IMR-90 (cell line): ENCODE measurements around the gene FEN1. TPM values are rescaled to one million over a fixed set of nuclear protein-coding genes. Genes with fewer than 3 reads are reported as not detected.

Source experiments
- ATAC-seq: fragments of 200-7000 bp; cut with Tn5 transposase; 2 replicates; pipeline ENCODE4 v1.9.1; 2020; ENCODE audit warnings: low read depth, mild to moderate bottlenecking, moderate library complexity
- BruUV-seq: library from RNA; stranded (reverse); fragments of 400-500 nt; replicated peaks from 2 replicates; lab custom pipeline; 2021; lab: Mats Ljungman, UMichigan
- CTCF ChIA-PET: fragments of 300-600 bp; formaldehyde crosslinking; extraction: SDS; loops from one replicate; lab custom pipeline; 2021; ENCODE audit warnings: antibody characterized with exemption; lab: Yijun Ruan, JAX
- POLR2A ChIA-PET: fragments of 300-600 bp; sonication (Branson Sonifier 250); formaldehyde crosslinking; loops from one replicate; lab custom pipeline; 2022; ENCODE audit warnings: antibody characterized with exemption; ENCODE audit not compliant: unreplicated experiment; lab: Charles Lee
- DNase-seq: peaks from one replicate; pipeline ENCODE4 v3.0.0; 2013
- H2AFZ ChIP-seq: replicated peaks from 2 replicates; pipeline ENCODE3; 2013; ENCODE audit warnings: low read length, mild to moderate bottlenecking; ENCODE audit not compliant: poor library complexity
- H2AK5ac ChIP-seq: 2 replicates; pipeline ENCODE4 v1.6.1; 2013; ENCODE audit warnings: low read depth, low read length, inconsistent platforms
- H2AK9ac ChIP-seq: replicated peaks from 2 replicates; pipeline ENCODE3; 2013; ENCODE audit warnings: mild to moderate bottlenecking, low read depth, low read length, moderate library complexity; ENCODE audit not compliant: poor library complexity
- H2BK120ac ChIP-seq: 2 replicates; pipeline ENCODE4 v1.6.1; 2013; ENCODE audit warnings: low read depth, low read length, inconsistent platforms
- H2BK15ac ChIP-seq: 3 replicates; pipeline ENCODE4 v1.6.1; 2013; ENCODE audit warnings: low read depth, low read length, inconsistent platforms
- H2BK20ac ChIP-seq: 2 replicates; pipeline ENCODE4 v1.6.1; 2013; ENCODE audit warnings: low read depth, mild to moderate bottlenecking, inconsistent platforms, low read length, moderate library complexity
- H2BK5ac ChIP-seq: 2 replicates; pipeline ENCODE4 v1.6.1; 2013; ENCODE audit warnings: mild to moderate bottlenecking, low read depth, low read length, inconsistent platforms; ENCODE audit not compliant: poor library complexity, severe bottlenecking
- H3K14ac ChIP-seq: replicated peaks from 2 replicates; pipeline ENCODE4 v1.6.1; 2013; ENCODE audit warnings: low read depth, low read length, inconsistent platforms
- H3K18ac ChIP-seq: 2 replicates; pipeline ENCODE4 v1.6.1; 2013; ENCODE audit warnings: low read depth, low read length, control low read depth
- H3K23ac ChIP-seq: 2 replicates; pipeline ENCODE4 v1.6.1; 2013; ENCODE audit warnings: low read depth, low read length, inconsistent platforms
- H3K27ac ChIP-seq: 2 replicates; pipeline ENCODE4 v1.5.1; 2013; ENCODE audit warnings: mild to moderate bottlenecking, control low read depth, low read length; ENCODE audit not compliant: insufficient read depth
- H3K27me3 ChIP-seq: 2 replicates; pipeline ENCODE4 v1.6.1; 2013; ENCODE audit warnings: low read length; ENCODE audit not compliant: control insufficient read depth, insufficient read depth
- H3K36me3 ChIP-seq: 2 replicates; pipeline ENCODE4 v1.6.1; 2013; ENCODE audit warnings: low read length, mixed read lengths; ENCODE audit not compliant: control insufficient read depth, insufficient read depth
- H3K4ac ChIP-seq: 2 replicates; pipeline ENCODE4 v1.6.1; 2013; ENCODE audit warnings: low read depth, low read length, inconsistent platforms
- H3K4me1 ChIP-seq: 2 replicates; pipeline ENCODE4 v1.6.1; 2013; ENCODE audit warnings: low read length, mixed read lengths; ENCODE audit not compliant: control insufficient read depth, insufficient read depth
- H3K4me2 ChIP-seq: 2 replicates; pipeline ENCODE4 v1.6.1; 2013; ENCODE audit warnings: low read depth, mild to moderate bottlenecking, control low read depth, low read length, moderate library complexity
- H3K4me3 ChIP-seq: 2 replicates; pipeline ENCODE4 v1.5.1; 2013; ENCODE audit warnings: low read depth, mild to moderate bottlenecking, control low read depth, low read length, moderate library complexity; ENCODE audit not compliant: insufficient read depth
- H3K56ac ChIP-seq: 2 replicates; pipeline ENCODE4 v1.6.1; 2013; ENCODE audit warnings: low read length, inconsistent platforms; ENCODE audit not compliant: insufficient read depth; ENCODE audit errors: extremely low read depth
- H3K79me1 ChIP-seq, 2 experiments: 2 replicates each; pipeline ENCODE4 v1.6.1; 2013; ENCODE audit warnings: low read length in 2 of 2, inconsistent platforms in 1 of 2, low read depth in 1 of 2
- H3K9ac ChIP-seq: 2 replicates; pipeline ENCODE4 v1.6.1; 2013; ENCODE audit warnings: low read depth, low read length, control low read depth
- H3K9me1 ChIP-seq: 2 replicates; pipeline ENCODE4 v1.6.1; 2013; ENCODE audit warnings: low read length, inconsistent platforms; ENCODE audit not compliant: insufficient read depth
- H3K9me3 ChIP-seq: 2 replicates; pipeline ENCODE4 v1.6.1; 2013; ENCODE audit warnings: low read length; ENCODE audit not compliant: control insufficient read depth, insufficient read depth
- H4K20me1 ChIP-seq: 2 replicates; pipeline ENCODE4 v1.6.1; 2013; ENCODE audit warnings: low read length, inconsistent platforms; ENCODE audit not compliant: insufficient read depth
- H4K5ac ChIP-seq: 2 replicates; pipeline ENCODE4 v1.6.1; 2013; ENCODE audit warnings: mild to moderate bottlenecking, low read depth, low read length, control low read depth
- H4K8ac ChIP-seq, 2 experiments: 2 replicates each; pipeline ENCODE4 v1.6.1; 2013; ENCODE audit warnings: low read depth in 2 of 2, low read length in 2 of 2, control low read depth in 1 of 2, inconsistent platforms in 1 of 2
- H4K91ac ChIP-seq: 2 replicates; pipeline ENCODE4 v1.6.1; 2013; ENCODE audit warnings: low read depth, low read length, inconsistent platforms; ENCODE audit not compliant: insufficient read depth
- BHLHE40 ChIP-seq: fragments of 150-350 bp; IDR thresholded peaks from 2 replicates; pipeline ENCODE4 v1.6.1; 2016; ENCODE audit warnings: mild to moderate bottlenecking, low read depth, low read length
- CEBPB ChIP-seq: IDR thresholded peaks from 2 replicates; pipeline ENCODE4 v1.6.1; 2012; ENCODE audit warnings: low read depth, low read length, improper control_type of control experiment
- CHD1 ChIP-seq: IDR thresholded peaks from 2 replicates; pipeline ENCODE4 v1.6.1; 2012; ENCODE audit warnings: low read depth, low read length, improper control_type of control experiment
- FOS ChIP-seq: fragments of 150-350 bp; IDR thresholded peaks from 2 replicates; pipeline ENCODE4 v1.6.1; 2016; ENCODE audit warnings: low read depth, low read length
- MAFK ChIP-seq: IDR thresholded peaks from 2 replicates; pipeline ENCODE4 v1.6.1; 2012; ENCODE audit warnings: low read depth, low read length, improper control_type of control experiment
- MAZ ChIP-seq: IDR thresholded peaks from 2 replicates; pipeline ENCODE4 v1.6.1; 2012; ENCODE audit warnings: low read depth, mild to moderate bottlenecking, low read length, improper control_type of control experiment, moderate library complexity, borderline replicate concordance
- MXI1 ChIP-seq: IDR thresholded peaks from 2 replicates; pipeline ENCODE4 v1.6.1; 2012; ENCODE audit warnings: low read depth, mild to moderate bottlenecking, low read length, moderate library complexity, borderline replicate concordance
- NFE2L2 ChIP-seq: fragments of 150-350 bp; IDR thresholded peaks from 2 replicates; pipeline ENCODE4 v1.6.1; 2016; ENCODE audit warnings: low read depth, mild to moderate bottlenecking, low read length
- POLR2A ChIP-seq: IDR thresholded peaks from 2 replicates; pipeline ENCODE4 v1.6.1; 2012; ENCODE audit warnings: mild to moderate bottlenecking, low read depth, low read length
- RAD21 ChIP-seq: IDR thresholded peaks from 2 replicates; pipeline ENCODE4 v1.6.1; 2012; ENCODE audit warnings: low read length, improper control_type of control experiment
- RCOR1 ChIP-seq: IDR thresholded peaks from 2 replicates; pipeline ENCODE4 v1.6.1; 2012; ENCODE audit warnings: mild to moderate bottlenecking, low read length, improper control_type of control experiment; ENCODE audit not compliant: insufficient replicate concordance
- RFX5 ChIP-seq: IDR thresholded peaks from 2 replicates; pipeline ENCODE4 v1.8.0; 2012; ENCODE audit warnings: low read depth, mild to moderate bottlenecking, low read length, moderate library complexity
- SMC3 ChIP-seq: fragments of 150-350 bp; IDR thresholded peaks from 2 replicates; pipeline ENCODE4 v1.6.1; 2016; ENCODE audit warnings: low read depth, mild to moderate bottlenecking, antibody characterized with exemption, low read length, moderate library complexity
- WGBS, 2 experiments: methylation state at CpG; one replicate each; pipeline versions ENCODE4 v1.1.5 to v1.1.7; 2013; ENCODE audit warnings: missing lambda C conversion rate in 2 of 2; ENCODE audit not compliant: insufficient read length in 1 of 2; ENCODE audit errors: extremely low coverage in 2 of 2; 5-methylcytosine and 5-hydroxymethylcytosine counted together
- dilution Hi-C: fragments of 300-500 bp; cut with HindIII; formaldehyde crosslinking; loops from one replicate; pipeline ENCODE4 v1.14.3; 2018; ENCODE audit warnings: low sequenced_read_pairs; ENCODE audit not compliant: unreplicated experiment
- in situ Hi-C: fragments of 300-500 bp; cut with MboI; formaldehyde crosslinking; loops from 3 replicates; pipeline ENCODE4 v1.14.3; 2019; ENCODE audit warnings: low sequenced_read_pairs, inconsistent platforms, mixed read lengths
- intact Hi-C: fragments of 100-400 bp; cut with micrococcal nuclease; formaldehyde crosslinking; loops from 2 replicates; pipeline ENCODE4 v1.10.0; 2022
- polyA plus RNA-seq, 3 experiments: library from polyadenylated mRNA; depleted of rRNA; stranded (reverse); fragments of >200 nt; gene quantifications; 2 replicates each; pipeline ENCODE4 v1.2.3, GENCODE V29; 2012; ENCODE audit warnings: low replicate concordance in 1 of 3
- total RNA-seq: library from RNA; depleted of rRNA; stranded (reverse); fragments of >200 nt; gene quantifications from 2 replicates; pipeline ENCODE4 v1.2.3, GENCODE V29; 2012
- TF ChIP-seq, protein P1 (sequence below): fragments of 150-350 bp; IDR thresholded peaks from 2 replicates; pipeline ENCODE4 v1.6.1; 2016; ENCODE audit warnings: low read depth, mild to moderate bottlenecking, low read length, moderate library complexity, borderline replicate concordance
- TF ChIP-seq, protein P2 (sequence below): fragments of 150-350 bp; IDR thresholded peaks from 2 replicates; pipeline ENCODE4 v1.6.1; 2017; ENCODE audit warnings: mild to moderate bottlenecking, antibody characterized with exemption, low read length, low read depth
- TF ChIP-seq, protein P3 (sequence below): conservative IDR thresholded peaks from 2 replicates; pipeline ENCODE4 v1.5.1; 2012; ENCODE audit warnings: mild to moderate bottlenecking, low read depth, low read length, improper control_type of control experiment

FEN1 gene
- total and polyA plus RNA-seq, 2 of the 4 experiments (the other 2 are of a cell fraction), result 23.0 to 41.9 TPM

DNA sequence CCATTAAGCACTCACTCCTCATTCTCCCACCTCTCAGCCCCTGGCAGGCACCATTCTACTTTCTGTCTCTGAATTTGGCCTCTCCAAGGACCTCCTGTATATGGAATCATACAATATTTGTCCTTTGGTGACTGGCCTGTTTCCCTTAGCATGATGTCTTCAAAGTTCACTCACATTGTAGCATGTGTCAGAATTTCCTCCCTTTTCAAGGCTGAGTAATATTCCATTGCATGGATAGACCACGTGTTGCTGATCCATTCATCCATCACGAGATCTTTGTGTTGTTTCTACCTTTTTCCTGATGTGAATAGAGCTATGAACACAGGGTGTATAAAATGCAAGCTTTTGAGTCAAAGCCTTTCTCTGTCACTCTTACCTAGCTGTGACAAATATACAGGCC is 47.0 kb downstream of the FEN1 start:
- Histone ChIP-seq H3K79me1 (peaks cover 4 to 32% of the 10 kb centered on the region in 2 experiments; a peak in 3 of 4 replicates), H3K4me2 (no peak overlapping the region), H3K18ac (no peak overlapping the region), H3K23ac (no peak overlapping the region), H3K4me3 (no peak overlapping the region), H2AK5ac (no peak overlapping the region), H4K8ac (no peak overlapping the region), H2BK15ac (no peak overlapping the region), H2BK20ac (no peak overlapping the region), H3K56ac (no peak overlapping the region), H2AFZ (no peak overlapping the region), H3K9me1 (peaks cover 10% of the 10 kb centered on the region; the same call in 1 of the 2 replicates), H4K5ac (no peak overlapping the region), H4K20me1 (peaks cover 15% of the 10 kb centered on the region; the same call in 1 of the 2 replicates), H2BK5ac (no peak overlapping the region), H3K14ac (no peak overlapping the region), H2BK120ac (no peak overlapping the region), H3K9me3 (no peaks in the 10 kb centered on the region), H3K4me1 (peaks cover 3% of the 10 kb centered on the region; the same call in 1 of the 2 replicates), H3K9ac (no peak overlapping the region), H3K36me3 (peaks cover 43% of the 10 kb centered on the region), H3K27ac (no peak overlapping the region), H2AK9ac (no peak overlapping the region), H3K4ac (no peak overlapping the region), H3K27me3 (no peaks in the 10 kb centered on the region), H4K91ac (no peak overlapping the region)
- in situ Hi-C loops (no loop called here), intact Hi-C loops (no loop called here), dilution Hi-C loops (no loop called here)
- no TSS peak for BruUV-seq
- ChIA-PET POLR2A (no interaction called here), CTCF (interaction anchor here (0.6 kb wide), 1 partner anchor 11 kb away, joined by 3 read pairs; no protein-coding TSS in a partner anchor)
- TF ChIP-seq POLR2A, result no peak
- TF ChIP-seq FOS, result no peak
- no peak for TF ChIP-seq MXI1
- TF ChIP-seq RAD21, result no peak
- TF ChIP-seq, protein P1, sequence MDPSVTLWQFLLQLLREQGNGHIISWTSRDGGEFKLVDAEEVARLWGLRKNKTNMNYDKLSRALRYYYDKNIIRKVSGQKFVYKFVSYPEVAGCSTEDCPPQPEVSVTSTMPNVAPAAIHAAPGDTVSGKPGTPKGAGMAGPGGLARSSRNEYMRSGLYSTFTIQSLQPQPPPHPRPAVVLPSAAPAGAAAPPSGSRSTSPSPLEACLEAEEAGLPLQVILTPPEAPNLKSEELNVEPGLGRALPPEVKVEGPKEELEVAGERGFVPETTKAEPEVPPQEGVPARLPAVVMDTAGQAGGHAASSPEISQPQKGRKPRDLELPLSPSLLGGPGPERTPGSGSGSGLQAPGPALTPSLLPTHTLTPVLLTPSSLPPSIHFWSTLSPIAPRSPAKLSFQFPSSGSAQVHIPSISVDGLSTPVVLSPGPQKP, result no peak
- TF ChIP-seq, protein P2, sequence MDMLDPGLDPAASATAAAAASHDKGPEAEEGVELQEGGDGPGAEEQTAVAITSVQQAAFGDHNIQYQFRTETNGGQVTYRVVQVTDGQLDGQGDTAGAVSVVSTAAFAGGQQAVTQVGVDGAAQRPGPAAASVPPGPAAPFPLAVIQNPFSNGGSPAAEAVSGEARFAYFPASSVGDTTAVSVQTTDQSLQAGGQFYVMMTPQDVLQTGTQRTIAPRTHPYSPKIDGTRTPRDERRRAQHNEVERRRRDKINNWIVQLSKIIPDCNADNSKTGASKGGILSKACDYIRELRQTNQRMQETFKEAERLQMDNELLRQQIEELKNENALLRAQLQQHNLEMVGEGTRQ, result no peak
- TF ChIP-seq CEBPB, result no peak
- TF ChIP-seq, protein P3, sequence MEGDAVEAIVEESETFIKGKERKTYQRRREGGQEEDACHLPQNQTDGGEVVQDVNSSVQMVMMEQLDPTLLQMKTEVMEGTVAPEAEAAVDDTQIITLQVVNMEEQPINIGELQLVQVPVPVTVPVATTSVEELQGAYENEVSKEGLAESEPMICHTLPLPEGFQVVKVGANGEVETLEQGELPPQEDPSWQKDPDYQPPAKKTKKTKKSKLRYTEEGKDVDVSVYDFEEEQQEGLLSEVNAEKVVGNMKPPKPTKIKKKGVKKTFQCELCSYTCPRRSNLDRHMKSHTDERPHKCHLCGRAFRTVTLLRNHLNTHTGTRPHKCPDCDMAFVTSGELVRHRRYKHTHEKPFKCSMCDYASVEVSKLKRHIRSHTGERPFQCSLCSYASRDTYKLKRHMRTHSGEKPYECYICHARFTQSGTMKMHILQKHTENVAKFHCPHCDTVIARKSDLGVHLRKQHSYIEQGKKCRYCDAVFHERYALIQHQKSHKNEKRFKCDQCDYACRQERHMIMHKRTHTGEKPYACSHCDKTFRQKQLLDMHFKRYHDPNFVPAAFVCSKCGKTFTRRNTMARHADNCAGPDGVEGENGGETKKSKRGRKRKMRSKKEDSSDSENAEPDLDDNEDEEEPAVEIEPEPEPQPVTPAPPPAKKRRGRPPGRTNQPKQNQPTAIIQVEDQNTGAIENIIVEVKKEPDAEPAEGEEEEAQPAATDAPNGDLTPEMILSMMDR, result no peak
- no peak for TF ChIP-seq MAFK
- no peak for TF ChIP-seq SMC3
- TF ChIP-seq NFE2L2, result no peak
- no peak for TF ChIP-seq BHLHE40
- TF ChIP-seq MAZ, result no peak
- no peak for TF ChIP-seq RCOR1
- TF ChIP-seq RFX5, result no peak
- no peak for TF ChIP-seq CHD1
- WGBS, 2 experiments, result no CpG with 5 or more reads among the region's 2 CpGs
- ATAC-seq, result no peak
- DNase-seq, result no peak
